HepG2 (cell line): ENCODE data around the gene SYCE3. TPM values are rescaled to one million over a fixed set of nuclear protein-coding genes. Genes with fewer than 3 reads are reported as not detected.

Source experiments
- ASH2L ChIP-seq: fragments of 300-600, 200-600 bp; sonication (generic); IDR thresholded peaks from 2 replicates; pipeline ENCODE4 v1.7.0; 2017; ENCODE audit warnings: low read depth, mild to moderate bottlenecking, moderate library complexity, mixed read lengths, low read length; ENCODE audit not compliant: insufficient read length
- ATF7 ChIP-seq, 2 experiments: fragments of 450-650 bp in 1 of 2; sonication (generic) in 1 of 2; formaldehyde crosslinking in 1 of 2; IDR thresholded peaks; 2 replicates each; pipeline versions ENCODE4 v1.4.0 to v1.6.1; 2016 to 2020; ENCODE audit warnings: antibody characterized with exemption in 1 of 2, mild to moderate bottlenecking in 1 of 2, missing genetic modification reagents in 1 of 2
- CBX5 ChIP-seq: sonication (generic); formaldehyde crosslinking; IDR thresholded peaks from 2 replicates; pipeline ENCODE4 v1.4.0; 2020; ENCODE audit warnings: missing genetic modification reagents, borderline replicate concordance
- DNMT3B ChIP-seq: conservative IDR thresholded peaks from 2 replicates; pipeline ENCODE4 v1.6.1; 2016; ENCODE audit warnings: missing biosample characterization, control low read depth
- FOSL2 ChIP-seq: sonication (generic); formaldehyde crosslinking; IDR thresholded peaks from 2 replicates; pipeline ENCODE4 v1.4.0; 2020; ENCODE audit warnings: missing genetic modification reagents
- GFI1 ChIP-seq: sonication (generic); formaldehyde crosslinking; IDR thresholded peaks from 2 replicates; pipeline ENCODE4 v1.5.0; 2020; ENCODE audit warnings: missing genetic modification reagents, mild to moderate bottlenecking, borderline replicate concordance
- HNRNPUL1 ChIP-seq: fragments of 200-400 bp; formaldehyde crosslinking; IDR thresholded peaks from 2 replicates; pipeline ENCODE4 v1.6.1; 2017; ENCODE audit warnings: low read depth, mild to moderate bottlenecking, low read length, moderate library complexity
- NR2F6 ChIP-seq, 2 experiments: IDR thresholded peaks; 2 replicates each; pipeline ENCODE4 v1.6.1; 2016; ENCODE audit warnings: antibody characterized with exemption in 1 of 2, mild to moderate bottlenecking in 1 of 2
- PCBP2 ChIP-seq: fragments of 200-400 bp; formaldehyde crosslinking; optimal IDR thresholded peaks from 2 replicates; pipeline ENCODE3; 2018; ENCODE audit warnings: low read length, low read depth; ENCODE audit not compliant: poor library complexity, severe bottlenecking
- RORA ChIP-seq: sonication (generic); formaldehyde crosslinking; IDR thresholded peaks from 2 replicates; pipeline ENCODE4 v1.5.0; 2020; ENCODE audit warnings: mild to moderate bottlenecking, missing genetic modification reagents, moderate library complexity
- XRCC5 ChIP-seq: fragments of 200-400 bp; formaldehyde crosslinking; optimal IDR thresholded peaks from 2 replicates; pipeline ENCODE3; 2017; ENCODE audit warnings: mild to moderate bottlenecking, low read length
- ZEB1 ChIP-seq: IDR thresholded peaks from 2 replicates; pipeline ENCODE4 v1.6.1; 2012; ENCODE audit warnings: mild to moderate bottlenecking, low read depth, inconsistent platforms; ENCODE audit not compliant: insufficient replicate concordance
- ZFP82 ChIP-seq: sonication (generic); formaldehyde crosslinking; IDR thresholded peaks from 2 replicates; pipeline ENCODE4 v1.5.1; 2020; ENCODE audit warnings: mild to moderate bottlenecking, missing genetic modification reagents, borderline replicate concordance
- ZNF160 ChIP-seq: sonication (generic); formaldehyde crosslinking; IDR thresholded peaks from 2 replicates; pipeline ENCODE4 v1.8.0; 2022; ENCODE audit warnings: mild to moderate bottlenecking, inconsistent platforms, missing genetic modification reagents
- ZNF17 ChIP-seq: sonication (generic); formaldehyde crosslinking; IDR thresholded peaks from 2 replicates; pipeline ENCODE4 v1.5.0; 2020; ENCODE audit warnings: mild to moderate bottlenecking, missing genetic modification reagents
- ZNF282 ChIP-seq: fragments of 450-650 bp; IDR thresholded peaks from 2 replicates; pipeline ENCODE4 v1.6.1; 2018; ENCODE audit not compliant: partially characterized antibody
- ZNF674 ChIP-seq: sonication (generic); formaldehyde crosslinking; IDR thresholded peaks from 2 replicates; pipeline ENCODE4 v1.5.0; 2020; ENCODE audit warnings: low read depth, mild to moderate bottlenecking, missing genetic modification reagents
- ZNF75D ChIP-seq: sonication (generic); formaldehyde crosslinking; IDR thresholded peaks from 2 replicates; pipeline ENCODE4 v1.8.1; 2023; ENCODE audit warnings: missing genetic modification reagents, mild to moderate bottlenecking, borderline replicate concordance
- ZNF776 ChIP-seq: sonication (generic); formaldehyde crosslinking; IDR thresholded peaks from 2 replicates; pipeline ENCODE4 v1.4.0; 2020; ENCODE audit warnings: mild to moderate bottlenecking, missing genetic modification reagents
- ZSCAN5A ChIP-seq: sonication (generic); formaldehyde crosslinking; IDR thresholded peaks from 2 replicates; pipeline ENCODE4 v1.8.0; 2022; ENCODE audit warnings: mild to moderate bottlenecking, missing genetic modification reagents, borderline replicate concordance
- polyA plus RNA-seq, 8 experiments: library from polyadenylated mRNA; depleted of rRNA in 3 of 8; stranded (reverse) in 7 of 8; unstranded in 1 of 8; fragments of >200 nt; fragmentation: Illumina TruSeq in 4 of 8; extraction: Trizol in 4 of 8; gene quantifications; 2 replicates each; pipeline versions ENCODE4 v1.2.1 to v1.2.3, GENCODE V29; 2011 to 2016; ENCODE audit warnings: low read depth in 4 of 8, missing spikeins in 1 of 8, mixed read lengths in 1 of 8; ENCODE audit not compliant: insufficient read depth in 1 of 8
- total RNA-seq, 5 experiments: library from RNA; depleted of rRNA; stranded (reverse); fragments of >200 nt; fragmentation: Illumina TruSeq; extraction: Trizol; gene quantifications; 2 replicates each; pipeline ENCODE4 v1.2.3, GENCODE V29; 2016; ENCODE audit warnings: low read depth in 1 of 5
- TF ChIP-seq, protein P1 (sequence below): IDR thresholded peaks from 2 replicates; pipeline ENCODE4 v1.6.1; 2012; ENCODE audit warnings: low read length, improper control_type of control experiment
- TF ChIP-seq, protein P2 (sequence below): sonication (generic); formaldehyde crosslinking; IDR thresholded peaks from 2 replicates; pipeline ENCODE4 v1.5.1; 2020; ENCODE audit warnings: missing genetic modification reagents, mild to moderate bottlenecking, borderline replicate concordance

SYCE3 gene
- total and polyA plus RNA-seq, 2 of the 13 experiments (the other 11 are each of a cell fraction or from before 2014, with no cell fraction given), result not detected

GRCh38 chr22:50582493-50583293 lies 20.0 kb upstream of the SYCE3 start, which contains the start of gene CHKB (continued):
- TF ChIP-seq, protein P1, sequence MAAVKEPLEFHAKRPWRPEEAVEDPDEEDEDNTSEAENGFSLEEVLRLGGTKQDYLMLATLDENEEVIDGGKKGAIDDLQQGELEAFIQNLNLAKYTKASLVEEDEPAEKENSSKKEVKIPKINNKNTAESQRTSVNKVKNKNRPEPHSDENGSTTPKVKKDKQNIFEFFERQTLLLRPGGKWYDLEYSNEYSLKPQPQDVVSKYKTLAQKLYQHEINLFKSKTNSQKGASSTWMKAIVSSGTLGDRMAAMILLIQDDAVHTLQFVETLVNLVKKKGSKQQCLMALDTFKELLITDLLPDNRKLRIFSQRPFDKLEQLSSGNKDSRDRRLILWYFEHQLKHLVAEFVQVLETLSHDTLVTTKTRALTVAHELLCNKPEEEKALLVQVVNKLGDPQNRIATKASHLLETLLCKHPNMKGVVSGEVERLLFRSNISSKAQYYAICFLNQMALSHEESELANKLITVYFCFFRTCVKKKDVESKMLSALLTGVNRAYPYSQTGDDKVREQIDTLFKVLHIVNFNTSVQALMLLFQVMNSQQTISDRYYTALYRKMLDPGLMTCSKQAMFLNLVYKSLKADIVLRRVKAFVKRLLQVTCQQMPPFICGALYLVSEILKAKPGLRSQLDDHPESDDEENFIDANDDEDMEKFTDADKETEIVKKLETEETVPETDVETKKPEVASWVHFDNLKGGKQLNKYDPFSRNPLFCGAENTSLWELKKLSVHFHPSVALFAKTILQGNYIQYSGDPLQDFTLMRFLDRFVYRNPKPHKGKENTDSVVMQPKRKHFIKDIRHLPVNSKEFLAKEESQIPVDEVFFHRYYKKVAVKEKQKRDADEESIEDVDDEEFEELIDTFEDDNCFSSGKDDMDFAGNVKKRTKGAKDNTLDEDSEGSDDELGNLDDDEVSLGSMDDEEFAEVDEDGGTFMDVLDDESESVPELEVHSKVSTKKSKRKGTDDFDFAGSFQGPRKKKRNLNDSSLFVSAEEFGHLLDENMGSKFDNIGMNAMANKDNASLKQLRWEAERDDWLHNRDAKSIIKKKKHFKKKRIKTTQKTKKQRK, result no peak
- TF ChIP-seq, protein P2, sequence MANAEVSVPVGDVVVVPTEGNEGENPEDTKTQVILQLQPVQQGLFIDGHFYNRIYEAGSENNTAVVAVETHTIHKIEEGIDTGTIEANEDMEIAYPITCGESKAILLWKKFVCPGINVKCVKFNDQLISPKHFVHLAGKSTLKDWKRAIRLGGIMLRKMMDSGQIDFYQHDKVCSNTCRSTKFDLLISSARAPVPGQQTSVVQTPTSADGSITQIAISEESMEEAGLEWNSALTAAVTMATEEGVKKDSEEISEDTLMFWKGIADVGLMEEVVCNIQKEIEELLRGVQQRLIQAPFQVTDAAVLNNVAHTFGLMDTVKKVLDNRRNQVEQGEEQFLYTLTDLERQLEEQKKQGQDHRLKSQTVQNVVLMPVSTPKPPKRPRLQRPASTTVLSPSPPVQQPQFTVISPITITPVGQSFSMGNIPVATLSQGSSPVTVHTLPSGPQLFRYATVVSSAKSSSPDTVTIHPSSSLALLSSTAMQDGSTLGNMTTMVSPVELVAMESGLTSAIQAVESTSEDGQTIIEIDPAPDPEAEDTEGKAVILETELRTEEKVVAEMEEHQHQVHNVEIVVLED (CRISPR knock-in tag), result peak; percentile 68
- TF ChIP-seq ZNF75D (CRISPR knock-in tag) (no peak), XRCC5 (no peak), DNMT3B (CRISPR knock-in tag) (no peak), ZNF674 (CRISPR knock-in tag) (no peak; the same call in 1 of the 2 replicates), ASH2L (peak; percentile 69), GFI1 (no peak), ZNF160 (CRISPR knock-in tag) (peak; percentile 31; the same call in 1 of the 2 replicates), CBX5 (no peak), PCBP2 (no peak), ZNF282 (no peak), ATF7 (IDR thresholded peaks at IDR 0.05) (no peak), ATF7 (CRISPR knock-in tag; IDR thresholded peaks at IDR 0.05) (no peak), ZEB1 (no peak), ZFP82 (CRISPR knock-in tag) (no peak; the same call in 1 of the 2 replicates), RORA (no peak), NR2F6 (IDR thresholded peaks at IDR 0.05) (peak; percentile 80), NR2F6 (CRISPR knock-in tag; IDR thresholded peaks at IDR 0.05) (peak; percentile 93), FOSL2 (CRISPR knock-in tag) (no peak), ZNF776 (CRISPR knock-in tag) (peak; percentile 67; the same call in 1 of the 2 replicates), ZSCAN5A (CRISPR knock-in tag) (no peak), HNRNPUL1 (no peak), ZNF17 (no peak)
